ENCODE results near the gene AQP10. TPM values are rescaled to one million over a fixed set of nuclear protein-coding genes. Genes with fewer than 3 reads are reported as not detected.

Gene AQP10
- total RNA-seq, 1 donor from 2014 or later, result 0.32 TPM

Other genes starting within 250 kb of the AQP10 start
- 0.06 TPM for gene NUP210L, start 166.0 kb upstream of the AQP10 start, total RNA-seq
- 283 TPM for gene TPM3, start 129.0 kb upstream of the AQP10 start, total RNA-seq
- not detected for gene CFAP141, start 114.8 kb upstream of the AQP10 start, total RNA-seq
- gene UBAP2L, start 100.1 kb upstream of the AQP10 start, total RNA-seq, result 118 TPM
- 63.1 TPM for gene HAX1, start 48.5 kb upstream of the AQP10 start, total RNA-seq
- gene ATP8B2, start 4.4 kb downstream of the AQP10 start, total RNA-seq, result 32.9 TPM
- 31.2 TPM for gene IL6R, start 84.2 kb downstream of the AQP10 start, total RNA-seq
- 2.3 TPM for gene TDRD10, start 181.1 kb downstream of the AQP10 start, total RNA-seq
- gene SHE, start 181.3 kb downstream of the AQP10 start, total RNA-seq, result 6.2 TPM
- 84.0 TPM for gene UBE2Q1, start 237.6 kb downstream of the AQP10 start, total RNA-seq
- gene CHRNB2, start 246.7 kb downstream of the AQP10 start, total RNA-seq, result 0.17 TPM

Measured in mucosa of gallbladder (tissue), 1 donor.